Stimulated activated CD4-positive, alpha-beta T cell treated with anti-CD3 and anti-CD28 coated beads, TNF-alpha, amount 100 ng/mL, for 4 hours (primary cell): Measurements from ENCODE around the gene KCTD16.

ENCODE experiments used
- DNase-seq, 3 experiments: peaks; one replicate each; pipeline ENCODE4 v3.0.0-alpha.2; 2020; ENCODE audit warnings: low read depth in 3 of 3

The KCTD16 gene

GRCh38 chr5:144207875-144208444, 37.3 kb downstream of the KCTD16 start:
- no peak for DNase-seq

- DNase-seq: no peak
Measured at GRCh38 chr5:144209361-144209760, 38.7 kb downstream of the KCTD16 start.

GRCh38 chr5:144210655-144211054, 40.0 kb downstream of the KCTD16 start:
- no peak for DNase-seq

- DNase-seq: no peak
Measured at GRCh38 chr5:144219869-144220268, 49.2 kb downstream of the KCTD16 start.

- DNase-seq: no peak
Measured at GRCh38 chr5:144227363-144227999, 56.8 kb downstream of the KCTD16 start.

GRCh38 chr5:144230806-144231205, 60.1 kb downstream of the KCTD16 start:
- no peak for DNase-seq

GRCh38 chr5:144232285-144232684, 61.6 kb downstream of the KCTD16 start:
- DNase-seq: no peak

GRCh38 chr5:144236499-144236898, 65.8 kb downstream of the KCTD16 start:
- no peak for DNase-seq

- no peak for DNase-seq
Measured at GRCh38 chr5:144237851-144238250, 67.2 kb downstream of the KCTD16 start.

- DNase-seq: no peak
Measured at GRCh38 chr5:144247131-144247530, 76.5 kb downstream of the KCTD16 start.

GRCh38 chr5:144248015-144248414, 77.3 kb downstream of the KCTD16 start:
- no peak for DNase-seq

- DNase-seq: no peak
Measured at GRCh38 chr5:144249755-144250464, 79.2 kb downstream of the KCTD16 start.

GRCh38 chr5:144254552-144254951, 83.9 kb downstream of the KCTD16 start:
- no peak for DNase-seq

GRCh38 chr5:144260121-144260520, 89.4 kb downstream of the KCTD16 start:
- no peak for DNase-seq

- DNase-seq: no peak
Measured at GRCh38 chr5:144265643-144266247, 95.1 kb downstream of the KCTD16 start.

- no peak for DNase-seq
Measured at GRCh38 chr5:144267961-144268513, 97.4 kb downstream of the KCTD16 start.

- DNase-seq: no peak
Measured at GRCh38 chr5:144273232-144274027, 102.8 kb downstream of the KCTD16 start.

- no peak for DNase-seq
Measured at GRCh38 chr5:144275329-144275728, 104.7 kb downstream of the KCTD16 start.

- DNase-seq: no peak
Measured at GRCh38 chr5:144276034-144276822, 105.6 kb downstream of the KCTD16 start.

- DNase-seq: no peak
Measured at GRCh38 chr5:144281784-144282183, 111.1 kb downstream of the KCTD16 start.

- DNase-seq: no peak
Measured at GRCh38 chr5:144284036-144284435, 113.4 kb downstream of the KCTD16 start.
